ENCODE data around the gene ASB10.

The ASB10 gene

GRCh38 chr7:151210087-151210854, 23.2 kb upstream of the ASB10 start, which contains the start of gene H2BK1:
TSS of gene H2BK1 (minus strand) at chr7:151210488. CDS start at chr7:151210318, 170 bp downstream.
- no peak for DNase-seq (ENCODE audit: low read depth in 2 of 2)

DNA sequence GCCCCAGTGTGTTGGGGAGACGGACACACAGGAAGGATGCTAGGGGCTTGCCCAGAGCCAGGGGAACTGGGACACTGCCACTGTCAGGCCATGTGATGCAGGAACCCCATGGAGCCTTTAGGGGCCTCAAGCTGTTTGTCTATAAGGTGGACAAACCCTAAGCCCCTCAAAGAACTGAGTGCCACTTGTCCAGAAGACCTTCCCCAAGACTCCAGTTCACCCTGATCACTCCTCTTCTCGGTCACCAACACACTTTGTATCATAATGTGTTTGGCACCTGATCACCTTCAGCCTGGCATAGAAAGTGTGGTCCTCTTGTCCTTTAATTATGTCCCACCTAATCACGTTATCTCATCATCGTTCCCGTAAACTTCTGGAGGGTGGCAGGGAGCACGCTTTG, 22.5 kb upstream of the ASB10 start:
- DNase-seq (ENCODE audit: low read depth in 2 of 2) = no peak

GRCh38 chr7:151208253-151208862, 21.3 kb upstream of the ASB10 start:
- DNase-seq (ENCODE audit: low read depth in 2 of 2) = no peak

DNA sequence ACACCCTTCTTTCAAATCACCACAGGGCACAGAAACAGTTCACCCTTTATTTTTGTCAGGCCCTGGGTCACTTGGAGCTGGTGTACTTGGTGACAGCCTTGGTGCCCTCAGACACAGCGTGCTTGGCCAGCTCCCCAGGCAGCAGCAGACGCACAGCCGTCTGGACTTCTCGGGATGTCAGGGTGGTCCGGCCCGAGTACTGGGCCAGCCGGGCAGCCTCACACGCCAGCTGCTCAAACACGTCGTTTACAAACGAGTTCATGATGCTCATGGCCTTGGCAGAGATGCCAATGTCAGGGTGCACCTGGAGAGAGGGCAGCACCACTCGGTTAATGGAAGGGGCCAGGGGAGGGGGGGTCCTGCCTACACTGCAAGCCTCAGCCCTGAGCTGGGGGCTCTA, 20.8 kb upstream of the ASB10 start:
- no peak for DNase-seq (ENCODE audit: low read depth in 2 of 2)

DNA sequence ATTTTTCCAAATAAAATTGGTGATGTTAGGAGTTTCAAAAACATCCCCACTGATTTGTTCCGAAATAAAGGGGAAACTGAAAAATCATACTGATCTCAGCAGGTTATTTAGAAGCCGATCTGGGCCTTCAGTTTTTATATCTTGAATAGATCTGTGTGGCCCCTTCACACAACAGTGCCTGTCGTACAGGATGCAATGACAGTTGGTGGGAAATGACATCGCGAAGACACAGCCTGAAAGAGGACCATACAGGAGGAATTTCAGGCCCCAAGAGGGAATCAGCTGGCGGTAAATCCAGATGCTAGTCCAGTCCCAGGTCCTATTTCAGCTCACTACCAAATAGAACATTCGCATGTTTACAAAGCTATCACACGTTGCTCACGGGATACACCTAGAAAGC, 20.3 kb upstream of the ASB10 start:
- no peak for DNase-seq (ENCODE audit: low read depth in 2 of 2)

DNA sequence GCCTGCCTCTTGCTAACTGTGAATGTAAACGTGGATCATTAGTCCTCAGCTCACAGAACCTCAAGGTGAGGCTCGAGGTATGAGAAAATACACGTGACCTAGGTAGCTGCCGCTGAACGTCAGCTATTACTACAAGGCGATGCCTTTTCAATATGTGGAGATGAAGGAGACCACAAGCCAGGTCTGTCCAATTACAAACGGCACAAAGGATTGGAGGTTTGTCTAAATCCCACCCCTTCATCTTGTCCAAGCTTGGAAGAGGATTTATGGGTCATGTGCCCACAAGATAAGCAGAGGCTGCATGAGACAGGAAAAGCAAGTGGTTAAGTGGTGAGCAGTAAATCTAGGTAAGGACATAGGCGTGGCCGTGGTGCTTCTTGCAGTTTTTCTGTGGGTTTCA, 19.9 kb upstream of the ASB10 start:
- DNase-seq (ENCODE audit: low read depth in 2 of 2) = no peak

GRCh38 chr7:151205730-151206129, 18.7 kb upstream of the ASB10 start:
- DNase-seq (ENCODE audit: low read depth in 2 of 2) = no peak

DNA sequence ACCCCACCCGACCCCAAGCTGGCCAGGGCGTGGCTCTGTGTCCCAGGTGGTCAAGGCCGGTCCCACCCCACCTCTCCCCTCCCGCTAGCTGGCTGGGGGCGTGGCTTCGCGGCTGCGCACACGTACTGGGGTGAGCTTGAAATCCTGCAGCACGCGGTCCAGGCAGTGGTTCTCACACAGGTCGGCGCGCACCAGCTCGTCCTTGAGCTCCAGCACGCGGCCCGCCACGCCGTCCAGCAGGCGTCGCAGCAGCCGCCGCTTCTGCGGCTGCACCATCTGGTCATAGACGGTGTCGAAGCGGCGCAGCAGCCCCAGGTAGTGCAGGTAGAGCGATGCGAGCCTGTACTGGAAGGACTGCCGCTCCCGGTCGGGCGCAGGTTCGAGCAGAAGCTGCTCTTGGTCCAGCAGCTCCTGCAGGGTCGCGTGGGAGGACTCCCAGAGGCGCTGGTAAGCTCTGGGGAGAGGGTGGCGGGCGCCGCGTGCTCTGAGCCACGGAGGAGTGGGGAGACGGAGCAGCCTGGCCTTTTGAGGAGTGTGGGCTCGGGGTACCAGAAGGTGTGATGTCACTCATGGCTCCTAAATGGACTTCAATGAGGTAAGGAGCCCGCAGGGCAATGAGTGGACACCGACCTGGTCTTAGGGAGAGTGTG, 17.5 kb upstream of the ASB10 start:
- DNase-seq (ENCODE audit: low read depth in 2 of 2) = no peak

DNA sequence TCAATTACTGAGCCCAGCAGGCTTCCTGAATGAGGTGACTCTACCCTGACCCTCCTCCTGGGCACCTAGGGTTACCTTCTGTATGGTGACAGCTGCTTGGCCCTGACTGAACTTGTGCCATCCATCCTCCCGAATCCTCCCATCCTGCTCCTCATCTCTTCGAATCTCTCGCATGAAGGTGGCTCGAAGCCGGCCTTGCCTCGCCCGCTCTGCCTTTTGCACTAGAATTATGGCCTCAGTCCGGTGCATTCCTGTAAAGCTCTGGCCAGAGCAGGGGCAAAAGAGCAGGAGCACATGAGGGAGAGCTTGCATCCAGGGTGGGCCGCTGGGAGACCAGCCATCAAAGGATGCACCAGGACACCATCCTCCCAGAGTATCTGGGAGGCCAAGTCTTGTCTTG, 15.8 kb upstream of the ASB10 start:
- no peak for DNase-seq (ENCODE audit: low read depth in 2 of 2)

GRCh38 chr7:151201751-151202150, 14.7 kb upstream of the ASB10 start:
- DNase-seq (ENCODE audit: low read depth in 2 of 2) = no peak

DNA sequence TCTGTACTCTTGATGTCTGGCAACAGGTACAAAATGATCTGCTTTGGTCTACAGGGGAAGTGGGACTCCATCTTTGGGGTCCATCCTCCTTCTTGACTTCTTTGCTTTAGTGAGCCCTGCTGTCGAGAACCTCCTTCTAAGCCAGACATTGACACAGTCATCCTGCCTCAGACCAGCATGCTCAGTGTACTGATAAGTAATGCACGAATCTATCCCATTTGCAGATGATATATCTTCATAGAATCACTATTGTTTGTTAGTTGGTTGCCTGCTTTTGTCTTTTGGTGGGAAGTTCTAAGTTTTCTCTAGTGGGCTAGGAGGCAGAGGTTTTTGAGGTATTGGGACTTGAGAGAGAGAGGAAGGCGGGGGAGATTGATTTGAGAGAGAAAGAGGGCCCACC, 14.3 kb upstream of the ASB10 start:
- DNase-seq (ENCODE audit: low read depth in 2 of 2) = no peak

- DNase-seq (ENCODE audit: low read depth in 2 of 2) = no peak
Observed at GRCh38 chr7:151198945-151199848, 12.1 kb upstream of the ASB10 start.

- no peak for DNase-seq (ENCODE audit: low read depth in 2 of 2)
Observed at GRCh38 chr7:151197932-151198331, 10.9 kb upstream of the ASB10 start.

DNA sequence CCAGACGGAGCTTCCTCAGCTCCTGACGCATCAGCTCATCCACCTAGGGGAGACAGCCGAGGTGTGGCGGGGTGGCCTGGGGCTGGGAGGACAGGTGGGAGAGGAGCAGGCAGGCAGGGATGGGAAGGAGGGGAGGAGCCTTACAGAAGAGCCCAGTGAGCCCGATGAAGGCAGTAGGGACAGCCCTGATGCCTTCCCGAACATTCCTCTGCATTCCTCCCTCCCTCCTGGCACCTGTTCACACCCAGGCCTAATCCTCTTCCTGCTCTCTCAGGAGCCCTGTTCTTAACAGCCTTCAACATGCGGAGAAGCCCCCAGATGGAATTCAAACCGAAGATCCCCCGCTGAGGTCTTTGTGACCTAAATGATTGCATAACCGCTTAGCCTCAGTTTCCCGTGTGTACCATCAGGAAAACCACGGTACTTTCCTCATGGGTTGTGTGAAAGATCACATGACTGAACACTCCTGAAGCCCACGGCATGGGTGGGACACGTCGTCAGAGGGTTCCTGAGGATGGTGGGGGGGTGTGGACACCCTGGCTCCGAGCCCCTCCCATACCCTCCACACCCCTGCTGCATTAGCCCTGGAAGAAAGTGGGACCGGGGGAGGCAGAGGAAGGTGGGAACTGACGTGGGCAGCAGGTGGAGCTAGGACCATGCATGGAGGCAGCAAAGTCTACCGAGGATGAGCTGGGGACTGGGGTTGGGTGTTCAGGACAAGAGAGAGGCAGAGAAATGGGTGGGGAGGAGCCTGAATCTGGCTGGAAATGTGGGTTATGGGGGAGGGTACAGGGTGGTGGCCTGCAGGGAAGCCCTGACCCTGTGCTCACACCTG, 8.8 kb upstream of the ASB10 start:
- DNase-seq (ENCODE audit: low read depth in 2 of 2) = no peak

DNA sequence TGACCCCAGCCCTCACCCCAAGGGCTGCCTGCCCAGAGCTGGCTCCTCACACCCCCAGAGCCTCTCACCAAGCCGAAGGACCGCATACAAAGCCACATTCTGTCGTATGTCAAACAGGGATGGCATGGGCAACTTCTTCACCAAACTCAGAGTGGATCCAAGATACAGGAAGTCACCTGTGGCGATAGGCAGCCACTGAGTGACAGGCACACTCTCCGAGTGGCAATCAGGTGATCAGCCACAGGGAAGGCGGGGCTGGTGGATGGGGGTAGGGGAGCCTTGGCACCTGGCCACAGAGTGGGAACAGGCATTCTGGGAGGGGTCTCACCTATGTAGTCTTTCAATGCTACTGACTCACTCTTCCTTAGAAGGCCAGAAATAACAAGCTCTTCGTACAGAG, 7.1 kb upstream of the ASB10 start:
- no peak for DNase-seq (ENCODE audit: low read depth in 2 of 2)

DNA sequence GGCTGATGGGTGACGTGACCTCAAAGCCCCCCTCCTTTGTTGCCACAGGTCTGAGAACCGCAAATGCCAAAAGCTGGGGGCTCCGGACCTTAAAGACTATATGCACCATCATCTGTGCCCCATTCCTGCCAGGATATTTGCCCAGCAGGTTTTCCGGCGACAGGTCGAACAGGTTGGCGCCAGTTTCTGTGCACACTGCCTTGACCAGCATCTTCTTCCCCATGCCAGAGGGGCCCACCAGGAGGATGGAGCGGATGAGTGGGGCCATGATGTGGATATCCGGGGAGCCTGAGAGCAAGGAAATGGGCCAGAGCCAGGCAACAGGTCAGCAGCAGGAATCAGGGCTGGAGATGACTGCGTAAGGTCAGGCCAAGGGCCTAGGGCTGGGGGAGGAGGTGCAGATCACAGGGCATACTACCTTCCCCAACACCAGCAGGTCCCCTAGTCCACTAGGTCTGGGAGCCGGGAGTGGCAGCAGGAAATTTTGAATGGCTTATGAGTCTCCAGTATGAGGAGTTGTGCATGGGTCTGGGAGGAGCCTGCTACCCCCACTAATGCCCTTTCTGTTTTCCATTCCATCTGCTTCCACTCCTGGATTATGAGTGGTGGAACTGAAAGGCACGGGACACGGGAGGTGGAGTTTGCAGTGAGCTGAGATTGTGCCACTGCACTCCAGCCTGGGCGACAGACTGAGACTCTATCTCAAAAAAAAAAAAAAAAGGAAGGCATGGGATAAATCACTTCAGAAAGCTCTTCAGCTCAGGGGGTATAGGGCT, 6.3 kb upstream of the ASB10 start:
- no peak for DNase-seq (ENCODE audit: low read depth in 2 of 2)

DNA sequence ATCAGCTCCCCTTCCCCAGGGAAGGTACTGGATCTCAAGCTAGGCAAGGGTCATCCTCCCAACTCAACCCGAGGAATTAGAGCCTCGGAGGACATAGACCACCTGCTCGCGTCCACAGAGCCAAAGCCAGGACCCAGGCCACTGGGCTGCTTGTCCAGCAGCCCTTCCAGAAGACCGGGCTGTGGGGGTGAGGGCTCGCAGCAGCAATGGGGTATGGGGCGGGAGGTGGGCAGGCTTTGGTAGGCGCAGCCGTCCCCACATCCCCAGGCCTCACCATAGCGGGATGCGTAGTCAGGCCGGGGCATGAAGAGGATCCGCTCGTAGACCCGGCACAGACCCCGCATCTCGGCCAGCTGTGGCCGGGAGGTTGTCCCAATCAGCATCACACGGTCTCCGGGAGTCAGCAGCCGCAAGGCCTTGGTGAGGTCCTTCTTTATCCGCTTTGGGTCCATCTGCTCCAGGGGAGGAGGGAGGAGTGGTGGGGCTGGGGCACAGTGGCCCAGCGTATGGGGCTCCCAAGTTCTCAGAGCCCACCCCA, 5.0 kb upstream of the ASB10 start:
- DNase-seq (ENCODE audit: low read depth in 2 of 2) = no peak

DNA sequence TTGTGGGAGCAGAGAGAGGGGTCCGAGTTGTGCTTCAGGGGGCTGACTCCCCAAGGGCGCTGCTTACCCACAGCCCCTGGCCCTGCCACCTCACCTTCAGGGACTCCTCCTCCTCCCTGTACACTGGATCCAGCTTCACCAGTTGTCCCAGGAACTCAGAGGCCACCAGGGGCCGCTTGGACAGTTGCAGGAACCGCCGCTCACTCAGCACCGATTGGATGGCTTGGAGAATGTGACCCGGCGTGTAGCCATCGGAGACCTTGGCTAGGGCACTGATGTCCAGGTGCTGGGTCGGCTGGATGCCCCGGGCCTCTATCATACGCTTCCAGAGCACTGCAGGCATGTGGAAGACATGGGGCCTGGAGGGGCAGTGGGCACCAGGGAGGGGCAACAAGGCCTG, 4.5 kb upstream of the ASB10 start:
- no peak for DNase-seq (ENCODE audit: low read depth in 2 of 2)

GRCh38 chr7:151189038-151189437, 2.0 kb upstream of the ASB10 start:
- no peak for DNase-seq (ENCODE audit: low read depth in 2 of 2)

DNA sequence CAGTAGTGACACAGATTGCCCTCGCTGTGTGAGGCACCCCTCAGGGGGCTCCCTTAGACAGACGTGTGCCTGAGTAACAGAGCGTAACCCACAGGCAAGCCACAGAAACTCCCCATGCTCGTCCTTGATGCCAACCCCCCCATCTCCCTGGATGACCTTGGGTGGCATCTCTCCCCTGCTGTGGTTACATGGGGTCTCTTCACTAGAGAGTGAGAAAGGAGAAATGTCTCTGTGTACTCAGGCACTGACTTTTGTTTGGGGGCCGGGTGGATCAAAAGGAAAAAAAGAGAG, 1.1 kb upstream of the ASB10 start:
- no peak for DNase-seq (ENCODE audit: low read depth in 2 of 2)
